Measurements from ENCODE around the gene CDC42EP5. TPM values are rescaled to one million over a fixed set of nuclear protein-coding genes. Genes with fewer than 3 reads are reported as not detected.
"Not testable (repeated sequence)": the region's sequence is repeated elsewhere in the genome, so short reads cannot be mapped to it uniquely, and the experiment has no call there.

Gene CDC42EP5
- total and polyA plus RNA-seq, 12 donors, result 0.44 to 36.0 (median 15.7) TPM

DNA sequence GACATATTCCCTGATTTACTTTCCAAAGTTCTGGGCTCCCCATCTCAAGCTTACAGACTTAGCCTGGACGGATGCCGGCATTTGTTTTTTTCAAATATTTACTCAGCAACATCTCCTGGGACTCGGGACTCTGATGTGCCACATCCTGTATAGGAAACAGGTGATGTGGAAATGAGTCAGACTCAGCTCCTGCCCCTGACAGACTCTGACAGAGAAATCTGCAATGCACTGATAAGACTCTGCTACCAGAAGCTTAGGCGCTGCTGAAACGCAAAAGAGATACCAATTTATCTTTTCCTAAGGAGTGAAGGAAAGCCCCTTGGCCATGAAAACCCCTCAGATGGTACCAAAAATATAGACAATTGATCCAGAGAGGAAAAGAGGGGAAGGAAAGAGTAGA, 45.7 kb upstream of the CDC42EP5 start:
- Histone ChIP-seq H3K4me3 (no peak overlapping the region), H3K36me3 (replicated peaks in 1 of 2) (no peaks in the 10 kb centered on the region), H3K27ac (no peak overlapping the region), H3K9me3 (replicated peaks in 1 of 3) (no peaks in the 10 kb centered on the region), H3K27me3 (peaks cover 10% of the 10 kb centered on the region), H3K4me1 (replicated peaks in 1 of 2) (no peaks in the 10 kb centered on the region)
- WGBS, 4 donors, result 49 to 66% (median 55%) methylated on average over 5 of the region's 5 CpGs
- TF ChIP-seq POLR2A (IDR thresholded peaks at IDR 0.05), result no peak
- DNase-seq, result no peak
- intact Hi-C loops (cut with DNase I), result no loop called here

DNA sequence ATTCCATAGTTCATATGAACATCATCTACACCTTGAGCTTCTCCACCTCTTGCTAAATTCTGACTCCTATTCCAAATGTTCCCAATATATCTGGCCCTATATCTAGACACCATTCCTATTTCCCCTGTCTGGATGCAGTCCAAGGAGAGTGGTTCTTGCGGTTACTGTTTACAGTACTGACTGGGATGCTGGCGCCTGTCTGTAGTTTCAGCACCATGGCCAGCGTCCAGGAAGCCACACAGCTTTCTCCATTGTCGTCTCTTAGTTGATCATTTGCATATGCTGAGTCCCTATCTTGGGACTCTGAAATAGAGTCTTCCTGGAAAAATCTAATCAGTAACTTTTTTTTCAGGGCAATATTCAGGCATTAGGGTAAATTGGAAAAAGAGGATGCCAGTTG, 44.4 kb upstream of the CDC42EP5 start:
- peaks cover 10% of the 10 kb centered on the region for H3K27me3 ChIP-seq
- no peaks in the 10 kb centered on the region for H3K9me3 ChIP-seq (replicated peaks in 1 of 3)
- H3K4me3 ChIP-seq, result no peak overlapping the region
- H3K27ac ChIP-seq, result no peak overlapping the region
- no peaks in the 10 kb centered on the region for H3K36me3 ChIP-seq (replicated peaks in 1 of 2)
- no peaks in the 10 kb centered on the region for H3K4me1 ChIP-seq (replicated peaks in 1 of 2)
- DNase-seq, result peak; percentile 28 to 54 (median 44)
- no peak for TF ChIP-seq POLR2A (IDR thresholded peaks at IDR 0.05)
- TF ChIP-seq, protein P1, sequence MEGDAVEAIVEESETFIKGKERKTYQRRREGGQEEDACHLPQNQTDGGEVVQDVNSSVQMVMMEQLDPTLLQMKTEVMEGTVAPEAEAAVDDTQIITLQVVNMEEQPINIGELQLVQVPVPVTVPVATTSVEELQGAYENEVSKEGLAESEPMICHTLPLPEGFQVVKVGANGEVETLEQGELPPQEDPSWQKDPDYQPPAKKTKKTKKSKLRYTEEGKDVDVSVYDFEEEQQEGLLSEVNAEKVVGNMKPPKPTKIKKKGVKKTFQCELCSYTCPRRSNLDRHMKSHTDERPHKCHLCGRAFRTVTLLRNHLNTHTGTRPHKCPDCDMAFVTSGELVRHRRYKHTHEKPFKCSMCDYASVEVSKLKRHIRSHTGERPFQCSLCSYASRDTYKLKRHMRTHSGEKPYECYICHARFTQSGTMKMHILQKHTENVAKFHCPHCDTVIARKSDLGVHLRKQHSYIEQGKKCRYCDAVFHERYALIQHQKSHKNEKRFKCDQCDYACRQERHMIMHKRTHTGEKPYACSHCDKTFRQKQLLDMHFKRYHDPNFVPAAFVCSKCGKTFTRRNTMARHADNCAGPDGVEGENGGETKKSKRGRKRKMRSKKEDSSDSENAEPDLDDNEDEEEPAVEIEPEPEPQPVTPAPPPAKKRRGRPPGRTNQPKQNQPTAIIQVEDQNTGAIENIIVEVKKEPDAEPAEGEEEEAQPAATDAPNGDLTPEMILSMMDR (IDR thresholded peaks at IDR 0.05), result no peak
- 0 to 5% (median 1%) methylated on average over 4 of the region's 4 CpGs for WGBS, 4 donors
- intact Hi-C loops (cut with DNase I), result no loop called here

DNA sequence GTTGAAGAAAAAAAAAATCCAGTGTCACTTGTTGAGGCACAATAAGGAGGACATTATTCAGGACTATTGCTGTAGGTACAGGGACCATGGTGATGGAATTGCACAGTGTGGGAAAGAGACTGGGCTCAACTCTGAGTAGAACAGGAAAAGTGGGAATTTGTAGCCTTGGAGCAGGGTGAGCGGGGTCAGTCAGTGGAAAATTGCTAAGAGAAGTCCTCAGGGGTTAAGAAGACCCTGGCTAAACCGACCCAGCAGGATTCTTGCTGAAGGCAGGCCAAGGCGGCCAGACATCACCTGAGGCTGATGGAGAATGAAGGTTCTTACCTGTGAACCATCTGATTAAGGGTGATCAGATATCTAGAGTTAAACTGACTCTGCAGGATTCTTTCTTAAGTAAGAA, 42.1 kb upstream of the CDC42EP5 start:
- DNase-seq, result no peak
- TF ChIP-seq POLR2A (IDR thresholded peaks at IDR 0.05), result no peak
- TF ChIP-seq, protein P1 (IDR thresholded peaks at IDR 0.05), result no peak
- Histone ChIP-seq H3K36me3 (replicated peaks in 1 of 2) (no peaks in the 10 kb centered on the region), H3K27ac (no peak overlapping the region), H3K9me3 (replicated peaks in 1 of 3) (no peaks in the 10 kb centered on the region), H3K4me3 (no peak overlapping the region), H3K4me1 (replicated peaks in 1 of 2) (no peaks in the 10 kb centered on the region), H3K27me3 (peaks cover 10% of the 10 kb centered on the region)
- WGBS, 4 donors, result 41 to 55% (median 52%) methylated on average over 3 of the region's 3 CpGs
- intact Hi-C loops (cut with DNase I), result no loop called here

DNA sequence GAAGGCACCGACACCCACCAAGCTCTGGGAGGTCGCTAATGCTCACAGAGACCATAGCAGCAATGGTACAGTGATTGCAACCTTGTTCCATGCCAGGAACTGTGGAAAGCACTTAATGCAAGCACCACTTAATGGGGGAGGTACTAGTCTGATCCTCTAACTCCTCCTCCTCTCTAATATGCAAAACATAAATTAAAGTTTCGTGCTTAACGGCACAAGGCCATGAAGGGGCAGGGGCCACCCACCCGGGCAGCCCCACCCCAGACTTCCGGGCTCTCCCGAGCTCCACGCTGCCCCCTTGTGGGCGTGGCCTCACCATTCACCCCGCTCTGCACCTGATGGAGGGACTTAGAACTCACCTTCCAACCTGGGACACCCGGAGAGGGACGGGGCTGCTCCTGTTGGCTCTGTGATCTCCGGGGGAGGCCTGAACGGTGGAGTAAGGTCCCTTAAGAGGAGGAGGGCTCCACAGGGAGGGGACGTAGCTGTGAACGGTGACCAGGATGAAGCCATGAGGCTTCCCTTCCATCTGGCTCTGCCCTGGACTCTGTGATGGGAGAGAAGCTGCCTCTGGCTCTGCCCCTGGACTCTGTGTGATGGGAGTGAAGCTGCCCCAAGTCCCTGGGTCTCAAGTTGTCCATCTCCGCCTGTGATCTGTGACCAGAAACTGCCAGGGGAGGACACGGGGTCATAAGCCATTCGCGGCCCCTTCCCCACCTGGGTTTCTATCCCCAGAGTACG, 36.3 kb upstream of the CDC42EP5 start:
- intact Hi-C loops (cut with DNase I); H3K9me3 ChIP-seq (replicated peaks in 1 of 3); DNase-seq; H3K36me3 ChIP-seq (replicated peaks in 1 of 2); H3K27ac ChIP-seq; H3K27me3 ChIP-seq; H3K4me1 ChIP-seq (replicated peaks in 1 of 2); H3K4me3 ChIP-seq: not testable (repeated sequence)
- WGBS, 4 donors, result 61 to 70% (median 66%) methylated on average over 6 to 9 of the region's 21 CpGs; no CpG with 5 or more reads in 1 of the 4 donors

DNA sequence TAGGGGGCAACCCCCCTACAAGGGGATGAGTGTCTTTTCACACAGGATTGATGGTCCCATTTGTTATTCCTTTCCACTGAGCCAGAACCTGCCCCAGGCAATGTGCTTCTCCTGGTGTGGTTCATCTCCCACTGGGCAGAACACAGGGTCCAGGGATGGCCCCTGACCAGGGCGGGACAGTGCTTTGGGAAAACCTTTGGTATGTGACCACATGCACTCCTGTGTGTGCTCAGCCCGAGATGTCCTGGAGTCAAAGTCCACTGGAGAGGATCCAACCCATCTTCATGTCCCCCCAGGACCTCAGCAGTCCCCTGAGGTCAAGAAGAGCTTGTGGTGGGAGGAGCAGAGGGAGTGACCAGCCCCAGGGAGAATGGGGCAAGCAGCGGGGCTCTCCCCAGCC, 35.4 kb upstream of the CDC42EP5 start:
- WGBS, 4 donors, result 58 to 79% (median 78%) methylated on average over 2 of the region's 3 CpGs; no CpG with 5 or more reads in 1 of the 4 donors
- H3K4me3 ChIP-seq; DNase-seq; H3K27ac ChIP-seq; H3K4me1 ChIP-seq (replicated peaks in 1 of 2); H3K9me3 ChIP-seq (replicated peaks in 1 of 3); H3K36me3 ChIP-seq (replicated peaks in 1 of 2); H3K27me3 ChIP-seq; intact Hi-C loops (cut with DNase I): not testable (repeated sequence)

DNA sequence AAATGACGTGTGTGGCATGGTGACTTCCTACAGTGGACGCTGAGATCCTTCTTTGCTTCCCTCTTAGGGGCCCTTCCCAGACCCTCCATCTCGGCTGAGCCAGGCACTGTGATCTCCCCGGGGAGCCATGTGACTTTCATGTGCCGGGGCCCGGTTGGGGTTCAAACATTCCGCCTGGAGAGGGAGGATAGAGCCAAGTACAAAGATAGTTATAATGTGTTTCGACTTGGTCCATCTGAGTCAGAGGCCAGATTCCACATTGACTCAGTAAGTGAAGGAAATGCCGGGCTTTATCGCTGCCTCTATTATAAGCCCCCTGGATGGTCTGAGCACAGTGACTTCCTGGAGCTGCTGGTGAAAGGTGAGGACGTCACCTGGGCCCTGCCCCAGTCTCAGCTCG, 34.7 kb upstream of the CDC42EP5 start:
- WGBS, 4 donors, result 49 to 62% (median 54%) methylated on average over 12 of the region's 12 CpGs
- Histone ChIP-seq H3K27ac (no peak overlapping the region), H3K4me1 (replicated peaks in 1 of 2) (no peaks in the 10 kb centered on the region), H3K27me3 (peaks cover 5% of the 10 kb centered on the region), H3K4me3 (no peak overlapping the region), H3K36me3 (replicated peaks in 1 of 2) (no peaks in the 10 kb centered on the region), H3K9me3 (replicated peaks in 1 of 3) (no peaks in the 10 kb centered on the region)
- TF ChIP-seq, protein P1 (IDR thresholded peaks at IDR 0.05), result no peak
- TF ChIP-seq POLR2A (IDR thresholded peaks at IDR 0.05), result no peak
- intact Hi-C loops (cut with DNase I), result no loop called here
- DNase-seq, result no peak

DNA sequence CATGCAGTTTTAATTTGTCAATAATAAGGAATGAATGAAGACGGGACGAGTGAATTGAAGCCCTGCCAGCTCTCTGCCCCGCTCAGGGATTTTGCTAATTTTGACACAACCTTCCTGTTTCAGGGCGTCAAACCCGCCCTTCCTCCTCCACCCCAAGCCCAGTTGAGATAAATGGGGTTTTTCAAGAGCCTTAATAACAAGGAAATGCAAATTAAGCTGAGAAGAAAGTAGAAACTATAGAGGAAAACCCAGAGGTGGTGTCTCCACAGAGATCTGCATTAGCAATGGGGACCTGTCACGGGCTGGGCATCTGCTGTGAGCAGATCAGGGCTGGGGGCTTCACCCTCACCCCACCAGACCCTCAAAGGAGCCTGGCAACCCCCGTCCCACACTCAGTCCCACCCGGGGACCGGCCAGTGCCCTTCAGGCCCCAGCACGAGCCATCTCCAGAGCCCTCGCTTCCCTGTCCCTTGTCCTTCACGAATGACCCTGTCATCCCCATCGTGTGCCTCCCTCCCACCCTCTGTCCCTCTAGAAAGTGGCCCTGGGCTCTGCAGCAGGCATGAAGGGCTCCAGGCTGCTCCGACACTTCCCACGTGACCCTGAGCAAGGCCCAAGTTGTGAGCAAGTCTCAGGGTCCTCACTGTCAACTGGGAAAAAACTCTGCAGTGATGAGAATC, 34.1 kb upstream of the CDC42EP5 start:
- H3K9me3 ChIP-seq (replicated peaks in 1 of 3); H3K27ac ChIP-seq; H3K36me3 ChIP-seq (replicated peaks in 1 of 2); intact Hi-C loops (cut with DNase I); H3K27me3 ChIP-seq; DNase-seq; H3K4me1 ChIP-seq (replicated peaks in 1 of 2); H3K4me3 ChIP-seq: not testable (repeated sequence)
- WGBS, 4 donors, result 42 to 72% (median 49%) methylated on average over 5 to 11 of the region's 15 CpGs; no CpG with 5 or more reads in 1 of the 4 donors

All from adrenal gland (tissue), 12 donors.